Measurements from ENCODE around the gene P3H3.
"Not testable (repeated sequence)": the region's sequence is repeated elsewhere in the genome, so short reads cannot be mapped to it uniquely, and the experiment has no call there.

The P3H3 gene

GRCh38 chr12:6867413-6868210, 39.4 kb downstream of the P3H3 start, which contains the start of gene TPI1:
TSS of gene TPI1 (plus strand) at chr12:6867531. CDS start at chr12:6867567, 36 bp downstream.
- DNase-seq (ENCODE audit: low spot score) = peak; percentile 80

- DNase-seq (ENCODE audit: low spot score) = peak; percentile 30
Observed at GRCh38 chr12:6868211-6869048, 40.2 kb downstream of the P3H3 start.

GRCh38 chr12:6869049-6870021, 41.1 kb downstream of the P3H3 start:
- DNase-seq (ENCODE audit: low spot score) = peak; percentile 53

- DNase-seq (ENCODE audit: low spot score) = not testable (repeated sequence)
Observed at GRCh38 chr12:6870304-6870703, 42.1 kb downstream of the P3H3 start.

GRCh38 chr12:6871052-6871957, 43.1 kb downstream of the P3H3 start:
- DNase-seq (ENCODE audit: low spot score) = no peak

GRCh38 chr12:6872073-6873048, 44.2 kb downstream of the P3H3 start:
- peak; percentile 87 for DNase-seq (ENCODE audit: low spot score)

- peak; percentile 94 for DNase-seq (ENCODE audit: low spot score)
Observed at GRCh38 chr12:6873094-6874014, 45.1 kb downstream of the P3H3 start, which contains the start of gene SPSB2. TSS of gene SPSB2 (minus strand) at chr12:6873303. CDS start at chr12:6872901, 402 bp downstream.

GRCh38 chr12:6874015-6874368, 45.8 kb downstream of the P3H3 start:
- DNase-seq (ENCODE audit: low spot score) = not testable (repeated sequence)

- not testable (repeated sequence) for DNase-seq (ENCODE audit: low spot score)
Observed at GRCh38 chr12:6879824-6880223, 51.6 kb downstream of the P3H3 start.

GRCh38 chr12:6883252-6883651, 55.0 kb downstream of the P3H3 start:
- no peak for DNase-seq (ENCODE audit: low spot score)

GRCh38 chr12:6883683-6884082, 55.5 kb downstream of the P3H3 start:
- DNase-seq (ENCODE audit: low spot score) = no peak

- no peak for DNase-seq (ENCODE audit: low spot score)
Observed at GRCh38 chr12:6884539-6884938, 56.3 kb downstream of the P3H3 start.

GRCh38 chr12:6886206-6886999, 58.2 kb downstream of the P3H3 start:
- DNase-seq (ENCODE audit: low spot score) = not testable (repeated sequence)

GRCh38 chr12:6887460-6887859, 59.3 kb downstream of the P3H3 start:
- no peak for DNase-seq (ENCODE audit: low spot score)

- no peak for DNase-seq (ENCODE audit: low spot score)
Observed at GRCh38 chr12:6888360-6888759, 60.2 kb downstream of the P3H3 start.

GRCh38 chr12:6888794-6889193, 60.6 kb downstream of the P3H3 start:
- not testable (repeated sequence) for DNase-seq (ENCODE audit: low spot score)

Data from kidney capillary endothelial cell (primary cell).